Measurements from ENCODE around the gene UBAP1.

DNA sequence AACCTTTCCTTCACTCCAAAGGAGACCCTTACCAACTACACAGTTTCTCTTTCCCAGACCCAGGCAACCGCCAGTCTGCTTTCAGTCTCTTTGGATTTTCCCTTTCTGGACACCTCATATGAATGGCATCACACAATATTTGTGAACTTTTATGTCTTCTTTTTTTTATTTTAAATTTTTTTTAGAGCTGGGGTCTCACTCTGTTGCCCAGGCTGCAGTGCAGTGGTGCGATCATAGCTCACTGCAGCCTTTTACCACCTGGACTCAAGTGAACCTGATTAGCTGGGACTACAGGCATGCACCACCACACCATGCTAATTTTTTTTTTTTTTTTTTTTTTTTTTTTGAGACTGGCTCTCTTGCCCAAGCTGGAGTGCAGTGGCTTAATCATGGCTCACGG, 37.5 kb downstream of the UBAP1 start:
- no peak for TF ChIP-seq SRF (IDR thresholded peaks at IDR 0.05; ENCODE audit: low read depth)
- no peak for TF ChIP-seq POLR2AphosphoS5 (IDR thresholded peaks at IDR 0.05; ENCODE audit: low read depth, low read length)
- TF ChIP-seq, protein P1, sequence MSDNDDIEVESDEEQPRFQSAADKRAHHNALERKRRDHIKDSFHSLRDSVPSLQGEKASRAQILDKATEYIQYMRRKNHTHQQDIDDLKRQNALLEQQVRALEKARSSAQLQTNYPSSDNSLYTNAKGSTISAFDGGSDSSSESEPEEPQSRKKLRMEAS (IDR thresholded peaks at IDR 0.05): no peak
- no peak for TF ChIP-seq TCF7L2 (IDR thresholded peaks at IDR 0.05; ENCODE audit: borderline replicate concordance, extremely low read depth, insufficient read depth, insufficient read length)
- no peak for TF ChIP-seq CEBPB (IDR thresholded peaks at IDR 0.05; ENCODE audit: low read depth)
- TF ChIP-seq, protein P2, sequence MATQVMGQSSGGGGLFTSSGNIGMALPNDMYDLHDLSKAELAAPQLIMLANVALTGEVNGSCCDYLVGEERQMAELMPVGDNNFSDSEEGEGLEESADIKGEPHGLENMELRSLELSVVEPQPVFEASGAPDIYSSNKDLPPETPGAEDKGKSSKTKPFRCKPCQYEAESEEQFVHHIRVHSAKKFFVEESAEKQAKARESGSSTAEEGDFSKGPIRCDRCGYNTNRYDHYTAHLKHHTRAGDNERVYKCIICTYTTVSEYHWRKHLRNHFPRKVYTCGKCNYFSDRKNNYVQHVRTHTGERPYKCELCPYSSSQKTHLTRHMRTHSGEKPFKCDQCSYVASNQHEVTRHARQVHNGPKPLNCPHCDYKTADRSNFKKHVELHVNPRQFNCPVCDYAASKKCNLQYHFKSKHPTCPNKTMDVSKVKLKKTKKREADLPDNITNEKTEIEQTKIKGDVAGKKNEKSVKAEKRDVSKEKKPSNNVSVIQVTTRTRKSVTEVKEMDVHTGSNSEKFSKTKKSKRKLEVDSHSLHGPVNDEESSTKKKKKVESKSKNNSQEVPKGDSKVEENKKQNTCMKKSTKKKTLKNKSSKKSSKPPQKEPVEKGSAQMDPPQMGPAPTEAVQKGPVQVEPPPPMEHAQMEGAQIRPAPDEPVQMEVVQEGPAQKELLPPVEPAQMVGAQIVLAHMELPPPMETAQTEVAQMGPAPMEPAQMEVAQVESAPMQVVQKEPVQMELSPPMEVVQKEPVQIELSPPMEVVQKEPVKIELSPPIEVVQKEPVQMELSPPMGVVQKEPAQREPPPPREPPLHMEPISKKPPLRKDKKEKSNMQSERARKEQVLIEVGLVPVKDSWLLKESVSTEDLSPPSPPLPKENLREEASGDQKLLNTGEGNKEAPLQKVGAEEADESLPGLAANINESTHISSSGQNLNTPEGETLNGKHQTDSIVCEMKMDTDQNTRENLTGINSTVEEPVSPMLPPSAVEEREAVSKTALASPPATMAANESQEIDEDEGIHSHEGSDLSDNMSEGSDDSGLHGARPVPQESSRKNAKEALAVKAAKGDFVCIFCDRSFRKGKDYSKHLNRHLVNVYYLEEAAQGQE (IDR thresholded peaks at IDR 0.05; ENCODE audit: low read depth): no peak
- TF ChIP-seq, protein P3, sequence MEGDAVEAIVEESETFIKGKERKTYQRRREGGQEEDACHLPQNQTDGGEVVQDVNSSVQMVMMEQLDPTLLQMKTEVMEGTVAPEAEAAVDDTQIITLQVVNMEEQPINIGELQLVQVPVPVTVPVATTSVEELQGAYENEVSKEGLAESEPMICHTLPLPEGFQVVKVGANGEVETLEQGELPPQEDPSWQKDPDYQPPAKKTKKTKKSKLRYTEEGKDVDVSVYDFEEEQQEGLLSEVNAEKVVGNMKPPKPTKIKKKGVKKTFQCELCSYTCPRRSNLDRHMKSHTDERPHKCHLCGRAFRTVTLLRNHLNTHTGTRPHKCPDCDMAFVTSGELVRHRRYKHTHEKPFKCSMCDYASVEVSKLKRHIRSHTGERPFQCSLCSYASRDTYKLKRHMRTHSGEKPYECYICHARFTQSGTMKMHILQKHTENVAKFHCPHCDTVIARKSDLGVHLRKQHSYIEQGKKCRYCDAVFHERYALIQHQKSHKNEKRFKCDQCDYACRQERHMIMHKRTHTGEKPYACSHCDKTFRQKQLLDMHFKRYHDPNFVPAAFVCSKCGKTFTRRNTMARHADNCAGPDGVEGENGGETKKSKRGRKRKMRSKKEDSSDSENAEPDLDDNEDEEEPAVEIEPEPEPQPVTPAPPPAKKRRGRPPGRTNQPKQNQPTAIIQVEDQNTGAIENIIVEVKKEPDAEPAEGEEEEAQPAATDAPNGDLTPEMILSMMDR (IDR thresholded peaks at IDR 0.05 in 2 of 3, conservative IDR thresholded peaks at IDR 0.05 in 1 of 3; ENCODE audit: borderline replicate concordance in 1 of 3, insufficient read depth in 1 of 3, low read depth in 2 of 3, low read length in 2 of 3): no peak
- TF ChIP-seq YY1 (IDR thresholded peaks at IDR 0.05; ENCODE audit: extremely low read depth, insufficient replicate concordance, low read depth, low read length): no peak

All from HCT116 (cell line).